Left hindlimb (tissue), 1 donor: Measurements from ENCODE around the gene FTO.

Source experiments
- DNase-seq: peaks from one replicate; pipeline ENCODE4 v3.0.0-alpha.2; 2018

Gene FTO

DNA sequence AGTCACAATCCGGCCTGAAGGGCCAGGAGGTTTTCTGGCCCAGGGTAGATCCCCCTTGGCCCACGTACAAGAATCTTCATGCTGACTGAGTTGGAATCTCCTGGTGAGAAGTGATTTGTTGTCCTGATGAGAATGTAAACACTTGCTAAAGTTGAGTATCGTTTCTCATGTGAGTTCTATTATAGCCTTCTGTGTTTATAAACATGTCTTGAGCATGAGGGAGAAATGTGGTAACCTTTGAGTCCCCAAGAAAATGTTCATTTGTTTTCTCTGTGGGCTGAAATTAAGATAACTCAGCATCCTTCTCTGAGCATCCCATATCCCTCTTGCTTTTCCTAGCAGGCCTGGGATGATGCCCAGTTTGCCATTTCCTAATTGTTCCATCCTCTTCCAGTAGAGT lies 204.8 kb downstream of the FTO start:
- DNase-seq = no peak

DNA sequence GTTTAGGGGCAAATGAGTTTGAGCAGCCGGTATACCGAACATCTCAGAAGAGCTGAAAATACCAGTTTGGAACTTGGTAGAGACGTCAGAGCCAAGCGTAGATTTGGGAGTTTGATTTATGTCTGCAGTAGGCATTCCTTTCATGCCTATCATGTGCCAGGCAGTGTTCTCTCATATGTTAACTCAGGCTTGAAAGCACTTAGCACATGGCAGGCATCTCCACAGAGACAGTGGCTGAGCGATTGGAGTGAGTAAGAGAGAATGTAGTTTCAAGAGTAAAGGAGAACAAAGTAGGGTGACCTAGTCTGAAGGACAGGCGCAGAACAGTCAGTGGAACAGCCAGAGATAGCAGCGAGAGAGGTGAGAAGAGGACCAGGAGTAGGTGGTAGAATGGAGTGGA lies 207.0 kb downstream of the FTO start:
- DNase-seq = no peak

- no peak for DNase-seq
Observed at GRCh38 chr16:53911513-53911912, 207.6 kb downstream of the FTO start.

GRCh38 chr16:53912155-53912554 lies 208.2 kb downstream of the FTO start:
- no peak for DNase-seq

DNA sequence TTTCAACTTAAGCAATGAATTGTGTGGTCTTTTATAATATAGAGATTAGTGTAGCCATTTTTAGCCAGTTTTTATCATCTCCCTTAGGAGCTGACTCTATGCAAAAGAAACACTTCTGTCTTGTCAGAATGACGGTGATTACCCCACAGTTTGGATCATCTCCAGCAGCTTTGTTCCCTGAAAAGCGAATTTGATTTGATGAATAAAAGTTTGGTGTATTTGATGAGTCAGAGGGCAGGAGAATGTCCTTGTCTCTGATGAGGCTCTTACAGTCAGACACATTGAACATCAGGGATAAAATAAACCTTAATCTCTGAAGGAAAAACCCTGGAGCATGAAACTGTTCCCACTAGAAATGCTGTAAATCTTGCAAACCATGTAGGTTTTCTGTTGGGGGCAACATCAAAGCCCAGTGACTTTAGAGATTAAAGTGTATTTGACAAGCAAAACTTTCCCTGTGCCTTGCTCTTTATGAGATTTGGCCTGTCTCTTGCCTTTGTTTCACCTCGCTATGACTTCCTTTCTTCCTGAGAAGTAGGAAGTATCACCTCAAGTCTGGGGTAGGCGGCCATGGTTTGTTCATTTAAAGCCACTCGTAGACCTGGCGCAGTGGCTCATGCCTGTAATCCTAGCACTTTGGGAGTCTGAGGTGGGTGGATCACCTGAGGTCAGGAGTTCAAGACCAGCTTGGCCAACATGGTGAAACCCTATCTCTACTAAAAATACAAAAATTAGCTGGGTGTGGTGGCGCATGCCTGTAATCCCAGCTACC lies 209.3 kb downstream of the FTO start:
- no peak for DNase-seq

DNA sequence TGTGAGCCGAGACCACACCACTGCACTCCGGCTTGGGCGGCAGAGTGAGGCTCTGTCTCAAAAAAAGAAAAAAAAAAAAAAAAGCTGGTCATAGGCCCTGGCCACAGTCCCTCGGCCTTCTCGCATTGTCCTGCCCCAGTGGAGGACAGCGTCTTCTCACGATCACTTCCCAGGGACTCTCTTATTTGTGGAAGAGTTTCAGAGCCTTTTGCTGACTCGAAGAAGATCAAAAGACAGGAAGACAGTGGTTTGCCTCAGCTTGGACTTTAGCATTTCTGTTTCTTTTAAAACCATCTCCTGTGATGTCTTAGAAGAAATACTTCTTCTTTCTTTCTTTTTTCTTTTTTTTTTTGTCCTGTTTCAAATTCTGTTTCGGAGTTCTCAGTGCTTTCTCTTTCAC lies 210.0 kb downstream of the FTO start:
- no peak for DNase-seq

DNA sequence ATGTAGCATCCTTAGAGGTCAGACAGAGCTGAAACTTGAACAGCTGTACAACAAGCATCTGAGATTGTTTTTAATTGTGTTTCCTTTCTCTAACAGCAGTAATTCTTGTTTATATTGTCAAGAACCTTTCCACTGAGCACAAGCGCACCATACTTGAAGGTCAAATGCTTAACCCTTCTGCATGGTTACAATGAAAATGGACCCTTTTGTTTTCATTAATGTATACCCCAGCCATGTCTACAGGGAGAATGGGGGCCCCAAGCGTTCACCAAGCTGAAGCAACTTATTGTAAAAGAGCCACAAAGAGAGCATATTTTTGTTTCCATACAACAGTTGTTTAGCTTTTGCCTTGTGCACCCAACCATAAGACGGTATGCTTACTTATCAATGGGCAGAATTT lies 210.8 kb downstream of the FTO start:
- no peak for DNase-seq

- DNase-seq = no peak
Observed at GRCh38 chr16:53915452-53916160, 211.7 kb downstream of the FTO start.

GRCh38 chr16:53920988-53921387 lies 217.0 kb downstream of the FTO start:
- DNase-seq = no peak

GRCh38 chr16:53922067-53922806 lies 218.3 kb downstream of the FTO start:
- DNase-seq = no peak

GRCh38 chr16:53922807-53923571 lies 219.0 kb downstream of the FTO start:
- peak; percentile 44 for DNase-seq

DNA sequence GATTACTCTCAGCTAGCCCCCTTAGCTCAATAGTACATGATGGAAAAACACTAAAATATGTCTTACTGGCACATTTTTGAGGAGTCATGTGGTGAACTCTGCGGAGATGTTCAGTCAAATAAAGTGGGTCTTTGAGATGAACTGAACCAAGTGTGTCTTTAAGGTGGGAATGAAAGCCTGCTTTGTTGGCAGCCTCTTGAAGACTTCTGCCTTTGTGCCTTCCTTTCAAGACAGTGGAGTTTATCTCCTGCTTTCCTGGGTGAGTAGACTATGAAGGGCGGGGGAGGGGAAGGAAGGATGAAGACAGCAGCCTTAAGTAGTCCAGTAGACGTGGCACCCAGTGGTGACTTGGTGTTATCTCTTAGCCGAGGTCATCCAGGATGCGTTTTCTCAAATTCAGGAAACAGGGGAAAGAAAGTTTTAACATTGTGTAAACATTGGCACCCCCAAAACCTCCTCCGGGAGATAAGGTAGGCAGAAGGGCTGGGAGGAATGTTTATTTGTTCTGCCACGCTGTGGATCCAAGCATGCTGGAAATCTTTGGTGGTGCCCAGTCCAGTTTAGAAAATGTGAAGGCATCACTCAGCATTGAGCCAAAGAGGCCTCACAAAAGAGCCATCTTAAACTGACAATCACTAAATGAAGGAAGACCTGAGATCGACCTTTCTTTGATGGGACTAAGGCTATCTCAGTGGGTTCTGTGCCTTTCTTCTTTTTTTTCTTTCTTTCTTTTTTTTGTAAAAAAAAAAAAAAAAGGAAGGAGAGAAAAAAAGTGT lies 220.6 kb downstream of the FTO start:
- DNase-seq = no peak

GRCh38 chr16:53925107-53925410 lies 221.1 kb downstream of the FTO start:
- DNase-seq = no peak

GRCh38 chr16:53925526-53925925 lies 221.6 kb downstream of the FTO start:
- DNase-seq = no peak

DNA sequence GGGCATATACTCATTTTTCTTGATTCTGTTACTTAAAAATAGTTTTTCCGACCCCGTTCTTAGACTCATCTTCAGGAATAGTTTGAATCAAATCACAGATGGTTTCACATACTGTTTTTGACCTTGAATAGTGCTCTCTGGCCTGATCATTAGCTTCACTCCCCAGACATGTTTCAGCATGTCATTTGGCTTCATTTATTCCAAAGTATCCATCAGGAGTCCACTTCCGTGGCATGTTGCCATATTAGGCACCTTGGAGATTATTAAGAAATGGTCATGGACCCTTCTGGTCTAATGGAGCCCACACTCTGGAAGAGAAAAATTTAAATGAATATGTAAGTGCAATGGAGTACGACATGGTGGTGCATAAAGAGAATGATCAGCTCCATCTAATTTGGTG lies 222.3 kb downstream of the FTO start:
- DNase-seq = no peak

DNA sequence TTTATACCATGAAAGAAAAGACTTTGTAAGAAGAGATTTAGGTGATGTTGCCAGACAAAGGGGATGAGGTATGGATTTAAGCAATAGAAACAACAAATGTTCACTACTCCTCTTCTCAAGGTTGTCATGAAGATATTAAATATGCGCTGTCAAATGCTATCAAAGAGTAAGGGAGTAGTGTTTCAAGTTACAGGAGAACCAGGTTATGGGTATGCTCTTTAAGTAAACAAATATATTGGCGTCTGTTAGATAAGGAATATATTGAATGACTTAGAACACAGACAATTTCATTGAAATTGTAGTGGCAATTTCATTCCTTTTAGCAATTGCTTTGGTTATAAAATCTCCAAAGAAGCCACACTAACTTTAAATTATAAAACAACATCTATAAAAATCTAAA lies 229.0 kb downstream of the FTO start:
- no peak for DNase-seq

DNA sequence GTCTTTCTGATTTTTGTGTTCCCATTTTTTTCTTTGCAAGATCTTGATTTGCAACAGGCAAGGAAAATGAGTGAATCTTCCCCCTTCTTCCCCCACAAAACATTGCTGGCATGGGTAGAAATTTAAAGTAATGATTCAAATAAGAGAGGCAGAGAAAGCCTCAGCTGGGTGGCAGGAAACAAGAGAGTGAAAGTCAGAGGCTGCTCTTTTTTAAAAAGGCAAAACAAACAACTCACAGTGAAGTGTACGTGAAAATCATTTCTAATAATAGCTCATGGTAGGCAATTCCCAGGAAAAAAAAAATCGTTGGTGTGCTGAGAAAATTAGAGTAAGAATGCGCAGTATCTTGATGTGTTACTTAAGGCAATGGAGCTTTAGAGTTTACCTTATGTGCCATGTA lies 229.5 kb downstream of the FTO start:
- DNase-seq = no peak

- no peak for DNase-seq
Observed at GRCh38 chr16:53936052-53936451, 232.1 kb downstream of the FTO start.

DNA sequence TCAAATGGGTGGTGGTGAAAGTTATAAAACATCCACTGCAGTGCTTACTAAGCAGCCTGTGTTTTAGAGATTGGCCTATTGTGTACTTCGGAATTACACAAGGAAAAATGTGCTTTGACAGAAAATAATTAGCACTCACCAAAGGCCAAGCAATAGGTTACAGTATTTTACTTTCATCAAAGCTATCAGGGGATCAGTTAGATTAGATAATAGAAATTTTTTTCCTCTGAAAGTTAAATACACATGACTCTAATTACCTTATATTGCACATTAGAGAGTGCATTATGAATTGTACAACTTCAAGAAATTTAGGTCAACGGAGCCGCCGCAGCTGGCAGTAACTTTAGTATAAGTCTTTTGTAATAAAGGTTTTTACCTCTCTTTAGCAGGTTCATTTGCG lies 232.6 kb downstream of the FTO start:
- no peak for DNase-seq

- no peak for DNase-seq
Observed at GRCh38 chr16:53937161-53937880, 233.4 kb downstream of the FTO start.

- no peak for DNase-seq
Observed at GRCh38 chr16:53944025-53944424, 240.1 kb downstream of the FTO start.

DNA sequence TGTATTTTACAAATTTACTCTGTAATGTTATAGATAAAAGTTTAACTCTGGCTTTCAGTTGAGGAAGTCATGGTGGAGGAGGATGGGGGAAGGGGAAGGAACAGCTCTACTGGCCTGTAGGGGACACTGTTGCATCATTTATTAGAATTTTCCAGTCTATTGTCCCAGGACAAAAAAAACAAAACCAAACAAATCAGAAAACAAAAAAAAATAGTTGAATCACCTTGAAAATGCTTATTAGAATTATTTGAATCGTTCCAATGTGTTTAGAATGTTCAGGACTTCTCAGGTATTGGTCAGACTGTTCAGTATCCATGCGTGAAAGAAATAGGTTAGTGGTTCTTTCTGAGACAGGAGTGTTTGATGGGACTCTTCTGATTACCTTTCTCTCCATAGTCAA lies 242.0 kb downstream of the FTO start:
- no peak for DNase-seq
